22Rv1 (cell line): ENCODE results near the gene DDC.

Experiments
- ZFX ChIP-seq: fragments of 450-650 bp; IDR thresholded peaks from 2 replicates; pipeline ENCODE4 v1.6.1; 2017; ENCODE audit warnings: antibody characterized with exemption, borderline replicate concordance
- TF ChIP-seq, protein P1 (sequence below): fragments of 450-650 bp; IDR thresholded peaks from 2 replicates; pipeline ENCODE4 v1.5.1; 2017; ENCODE audit warnings: mild to moderate bottlenecking

DNA sequence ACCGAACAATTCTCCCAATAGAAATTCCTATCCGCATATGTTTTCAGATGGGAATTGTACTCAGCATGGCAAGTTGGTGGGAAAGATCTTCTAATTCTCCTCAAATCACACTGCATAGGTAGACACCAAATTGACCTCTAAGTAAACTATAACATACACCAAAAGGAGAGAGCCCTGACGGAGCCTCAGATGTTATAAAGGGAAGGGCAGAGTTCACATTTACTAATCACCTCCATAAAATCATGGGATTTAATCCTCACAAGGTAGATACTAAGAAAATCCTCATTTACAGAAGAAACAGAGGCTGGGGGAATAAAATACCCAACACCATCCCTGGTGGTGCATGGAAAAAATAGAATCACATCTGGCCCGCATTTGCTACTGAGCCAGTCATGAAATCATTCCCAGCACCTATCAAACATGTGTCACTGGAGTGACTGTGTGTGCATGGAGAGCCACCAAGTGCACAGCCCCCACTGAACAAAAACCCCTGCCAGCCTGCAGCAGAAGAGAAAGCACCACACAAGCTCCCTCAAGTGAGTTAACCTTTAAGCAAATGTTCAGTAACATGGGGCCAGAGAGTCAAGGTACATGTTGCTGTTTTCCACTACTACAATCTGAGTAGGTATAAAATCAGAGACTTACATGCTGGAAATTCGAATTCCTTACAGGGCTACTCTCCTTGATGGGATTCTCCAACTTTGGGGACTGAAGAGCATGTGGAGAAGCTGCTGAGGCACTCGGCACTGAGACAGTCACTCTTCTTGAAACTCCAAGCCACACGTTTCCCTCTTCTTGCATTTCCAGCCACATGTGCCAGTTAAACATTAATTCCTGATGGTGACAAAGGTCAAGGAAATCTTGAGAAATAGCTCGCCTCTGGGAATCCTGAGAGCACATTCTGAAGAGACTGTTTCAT, at the start of gene DDC:
- TF ChIP-seq, protein P1, sequence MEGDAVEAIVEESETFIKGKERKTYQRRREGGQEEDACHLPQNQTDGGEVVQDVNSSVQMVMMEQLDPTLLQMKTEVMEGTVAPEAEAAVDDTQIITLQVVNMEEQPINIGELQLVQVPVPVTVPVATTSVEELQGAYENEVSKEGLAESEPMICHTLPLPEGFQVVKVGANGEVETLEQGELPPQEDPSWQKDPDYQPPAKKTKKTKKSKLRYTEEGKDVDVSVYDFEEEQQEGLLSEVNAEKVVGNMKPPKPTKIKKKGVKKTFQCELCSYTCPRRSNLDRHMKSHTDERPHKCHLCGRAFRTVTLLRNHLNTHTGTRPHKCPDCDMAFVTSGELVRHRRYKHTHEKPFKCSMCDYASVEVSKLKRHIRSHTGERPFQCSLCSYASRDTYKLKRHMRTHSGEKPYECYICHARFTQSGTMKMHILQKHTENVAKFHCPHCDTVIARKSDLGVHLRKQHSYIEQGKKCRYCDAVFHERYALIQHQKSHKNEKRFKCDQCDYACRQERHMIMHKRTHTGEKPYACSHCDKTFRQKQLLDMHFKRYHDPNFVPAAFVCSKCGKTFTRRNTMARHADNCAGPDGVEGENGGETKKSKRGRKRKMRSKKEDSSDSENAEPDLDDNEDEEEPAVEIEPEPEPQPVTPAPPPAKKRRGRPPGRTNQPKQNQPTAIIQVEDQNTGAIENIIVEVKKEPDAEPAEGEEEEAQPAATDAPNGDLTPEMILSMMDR, result no peak
- no peak for TF ChIP-seq ZFX
